NCI-H187 (cell line): Measurements from ENCODE around the gene RALGAPA2.

ENCODE experiments used
- DNase-seq, 2 experiments: peaks; one replicate each; lab custom pipeline; 2025; lab: John Stamatoyannopoulos, UW

The RALGAPA2 gene

GRCh38 chr20:20436689-20437088, 275.8 kb downstream of the RALGAPA2 start:
- no peak for DNase-seq

GRCh38 chr20:20435453-20435852, 277.0 kb downstream of the RALGAPA2 start:
- DNase-seq, result no peak

DNA sequence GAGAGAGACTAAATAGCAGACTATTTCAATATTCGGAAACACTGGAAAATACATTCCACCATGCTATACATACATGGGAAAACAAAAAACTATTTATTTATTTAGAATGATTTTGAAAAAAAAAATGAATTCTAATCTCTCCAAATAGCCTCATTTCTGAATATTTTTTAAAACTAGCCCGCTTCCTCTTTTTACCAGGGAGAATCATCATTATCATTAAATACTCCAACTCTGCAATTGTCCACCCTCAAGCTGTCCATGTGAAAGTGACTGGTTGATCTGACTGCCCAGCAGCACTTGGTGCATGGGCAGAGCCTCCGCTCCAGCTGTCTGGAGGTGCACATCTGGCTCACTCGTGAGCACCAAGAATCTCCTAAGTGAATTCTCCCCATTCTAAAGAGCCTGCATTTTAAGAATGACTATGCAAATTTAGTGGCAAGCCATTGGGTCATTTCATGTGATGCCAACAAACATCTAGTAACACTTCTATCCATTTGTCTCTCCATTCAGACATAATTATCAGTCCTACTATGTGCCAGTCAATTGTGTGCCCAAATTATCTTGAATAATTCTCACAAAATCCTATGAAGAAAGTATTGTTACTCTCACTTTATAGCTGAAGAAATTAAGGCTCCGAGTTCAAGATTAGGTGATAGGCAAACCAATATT, 279.7 kb downstream of the RALGAPA2 start:
- no peak for DNase-seq

- no peak for DNase-seq
Observed at GRCh38 chr20:20430066-20430465, 282.4 kb downstream of the RALGAPA2 start.

DNA sequence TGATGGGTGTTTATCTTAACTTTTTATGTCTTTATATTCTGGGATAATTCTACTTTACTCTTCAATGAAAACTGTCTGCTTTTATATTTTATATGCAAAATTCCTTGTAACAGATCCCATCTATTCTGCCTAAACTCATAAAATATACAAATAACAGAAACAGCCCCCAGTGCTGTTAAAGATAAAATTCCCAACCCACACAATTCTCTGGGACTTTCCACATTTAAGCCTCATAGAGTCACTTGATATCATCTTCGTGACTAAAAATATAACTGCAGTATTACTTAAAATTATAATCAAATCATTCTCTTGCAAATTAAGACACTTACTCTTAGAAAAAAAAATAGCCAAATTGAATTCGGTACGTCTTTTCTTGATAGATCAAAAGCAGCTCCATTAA, 284.4 kb downstream of the RALGAPA2 start:
- DNase-seq, result no peak

GRCh38 chr20:20427227-20427864, 285.1 kb downstream of the RALGAPA2 start:
- no peak for DNase-seq

DNA sequence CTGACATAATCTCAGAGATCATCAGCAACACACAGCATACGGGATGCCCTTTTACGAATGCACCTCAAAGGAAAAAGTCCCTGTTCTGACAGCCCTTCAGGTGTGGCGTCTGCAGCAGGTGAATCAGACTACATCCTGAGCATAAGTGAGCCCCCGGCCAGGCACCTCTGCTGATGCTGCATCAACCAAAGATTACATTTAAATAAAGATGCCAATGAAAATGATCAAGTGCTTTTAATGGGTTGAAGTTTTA, 285.9 kb downstream of the RALGAPA2 start:
- no peak for DNase-seq

GRCh38 chr20:20425823-20426654, 286.4 kb downstream of the RALGAPA2 start:
- no peak for DNase-seq

- no peak for DNase-seq
Observed at GRCh38 chr20:20423117-20423516, 289.3 kb downstream of the RALGAPA2 start.

DNA sequence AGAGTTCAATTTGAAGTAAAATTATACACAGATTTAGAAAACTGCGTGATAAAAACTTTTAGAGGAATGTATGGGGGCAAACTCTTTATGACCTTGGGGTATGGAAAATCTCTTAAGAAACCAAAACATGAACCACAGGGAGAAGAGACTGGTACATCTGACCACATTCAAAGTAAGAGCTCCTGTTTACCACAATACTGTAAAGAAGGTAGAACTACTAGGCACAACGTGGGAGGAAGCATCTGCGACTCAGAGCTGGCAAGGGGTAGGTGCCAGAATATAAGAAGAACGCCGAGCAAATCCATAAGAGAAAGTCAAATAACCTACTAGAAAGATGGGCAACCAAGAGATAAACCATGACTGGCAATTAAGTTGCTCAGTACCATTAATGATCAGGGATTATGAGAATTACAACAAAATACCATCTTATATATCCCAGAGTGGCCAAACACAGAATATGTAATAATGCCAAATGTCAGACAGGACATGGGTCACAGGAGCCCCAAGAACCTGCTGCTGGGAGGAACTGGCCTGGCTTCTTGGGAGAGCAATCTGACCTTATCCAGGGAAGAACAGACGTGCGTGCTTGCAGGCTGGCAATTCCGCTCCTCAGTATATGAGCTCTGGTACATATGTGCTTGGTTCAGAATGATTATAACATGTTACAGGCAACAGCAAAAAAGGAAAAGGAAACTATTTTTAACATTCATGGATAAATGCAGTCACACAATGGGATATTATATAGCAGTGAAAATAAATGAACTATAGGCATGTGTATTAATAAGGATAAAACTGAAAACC, 294.4 kb downstream of the RALGAPA2 start:
- DNase-seq, result no peak

GRCh38 chr20:20415321-20415720, 297.1 kb downstream of the RALGAPA2 start:
- no peak for DNase-seq

GRCh38 chr20:20414640-20415220, 297.7 kb downstream of the RALGAPA2 start:
- DNase-seq, result no peak

DNA sequence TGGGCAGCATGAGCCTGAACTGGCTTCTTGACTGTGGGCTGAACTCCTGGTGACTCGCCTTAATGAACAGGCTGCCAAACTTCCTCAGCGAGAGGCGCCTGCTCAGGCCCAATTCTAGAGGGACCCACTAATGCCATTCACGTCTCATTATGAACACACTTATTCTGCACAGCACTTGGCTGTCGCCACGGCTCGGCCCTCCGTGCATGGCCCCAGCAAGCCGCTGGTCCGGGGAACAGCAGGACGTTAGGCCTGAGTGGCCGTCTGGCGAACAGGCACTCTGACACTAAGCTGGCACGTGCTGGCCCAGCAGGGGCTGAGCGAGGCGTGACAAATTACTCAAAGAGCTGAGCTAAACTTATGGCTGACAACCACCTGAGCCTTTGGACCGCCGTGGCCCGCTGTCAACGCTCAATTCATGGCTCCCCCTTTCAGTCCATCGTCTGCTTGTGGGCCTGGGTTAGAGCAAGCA, 298.6 kb downstream of the RALGAPA2 start:
- peak in 1 of 2 experiments; percentile 30 for DNase-seq

DNA sequence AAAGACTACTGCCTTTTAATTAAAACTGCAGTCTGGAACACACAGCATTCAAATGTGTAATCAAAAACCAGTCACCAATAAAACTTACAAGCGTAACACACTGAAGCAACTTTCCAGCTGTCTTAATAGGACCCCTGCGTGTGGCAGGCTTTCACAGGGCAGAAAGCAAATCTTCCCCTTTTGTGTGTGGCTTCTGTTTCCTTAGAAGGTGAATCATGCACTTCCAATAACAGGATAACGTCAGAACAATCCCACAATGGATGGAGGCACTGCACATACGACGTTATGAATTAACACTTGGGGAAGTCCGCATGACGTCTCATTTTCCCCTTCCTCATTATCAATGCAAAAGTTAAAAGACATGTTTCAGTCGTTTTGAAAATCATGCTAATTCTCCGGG, 299.7 kb downstream of the RALGAPA2 start:
- no peak for DNase-seq

DNA sequence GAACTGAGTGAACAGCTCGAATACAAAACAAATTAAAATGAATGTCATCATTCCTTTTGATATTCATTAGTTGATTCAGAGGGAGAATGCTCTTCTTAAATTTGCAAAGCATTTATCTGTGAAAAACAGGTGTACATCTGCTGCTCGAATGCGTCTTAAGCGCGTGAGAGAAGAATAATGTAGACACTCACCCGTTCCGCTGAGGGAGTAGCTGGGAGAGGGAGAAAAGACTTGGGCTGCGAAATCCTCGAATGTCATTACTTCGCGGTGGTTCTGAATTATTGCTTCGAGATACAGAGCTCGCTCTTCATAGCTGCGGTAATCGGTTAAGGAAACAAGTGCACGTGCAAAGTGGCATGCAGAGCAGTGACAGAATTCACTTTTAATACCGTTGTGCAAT, 300.6 kb downstream of the RALGAPA2 start:
- peak; percentile 37 to 52 for DNase-seq

DNA sequence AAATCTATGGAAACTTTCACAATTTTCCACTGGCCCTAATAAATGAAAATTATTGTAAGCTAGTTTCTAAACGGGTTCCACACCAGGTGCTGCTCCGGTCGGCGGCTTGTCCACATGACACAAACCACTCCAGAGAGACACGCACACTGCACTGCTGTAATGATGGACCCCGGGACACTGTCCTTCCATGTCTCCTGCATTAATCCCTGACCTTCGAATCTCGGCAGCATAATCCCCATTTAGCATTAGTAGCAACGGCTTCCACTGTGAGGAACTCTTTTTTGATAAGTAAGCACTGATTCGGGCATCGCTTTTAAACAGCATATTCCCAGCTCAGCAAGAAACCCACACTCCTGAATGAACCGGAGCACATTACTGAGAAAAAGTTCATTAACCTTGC, 301.0 kb downstream of the RALGAPA2 start:
- DNase-seq, result peak in 1 of 2 experiments; percentile 52

GRCh38 chr20:20410678-20411077, 301.8 kb downstream of the RALGAPA2 start:
- DNase-seq, result peak; percentile 44 to 56

DNA sequence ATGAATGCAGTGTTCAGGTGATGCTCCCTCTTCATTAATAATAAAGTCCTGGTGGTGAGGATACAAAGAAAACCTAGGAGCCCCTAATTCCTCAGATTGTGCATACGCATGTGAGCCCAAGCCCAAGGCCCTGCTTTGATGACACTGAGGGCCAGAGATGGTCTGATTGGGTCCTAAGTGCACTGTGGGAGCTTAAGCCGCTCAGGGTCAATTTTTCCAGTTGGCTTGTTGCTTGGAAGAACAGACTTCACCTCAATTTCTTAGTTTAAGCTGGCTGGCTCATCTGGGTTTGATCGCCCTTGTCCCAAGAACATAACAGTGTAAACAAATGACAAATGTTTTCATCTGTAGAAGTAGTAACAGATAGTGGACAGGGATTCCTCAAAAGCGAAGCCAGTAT, 303.1 kb downstream of the RALGAPA2 start:
- no peak for DNase-seq

DNA sequence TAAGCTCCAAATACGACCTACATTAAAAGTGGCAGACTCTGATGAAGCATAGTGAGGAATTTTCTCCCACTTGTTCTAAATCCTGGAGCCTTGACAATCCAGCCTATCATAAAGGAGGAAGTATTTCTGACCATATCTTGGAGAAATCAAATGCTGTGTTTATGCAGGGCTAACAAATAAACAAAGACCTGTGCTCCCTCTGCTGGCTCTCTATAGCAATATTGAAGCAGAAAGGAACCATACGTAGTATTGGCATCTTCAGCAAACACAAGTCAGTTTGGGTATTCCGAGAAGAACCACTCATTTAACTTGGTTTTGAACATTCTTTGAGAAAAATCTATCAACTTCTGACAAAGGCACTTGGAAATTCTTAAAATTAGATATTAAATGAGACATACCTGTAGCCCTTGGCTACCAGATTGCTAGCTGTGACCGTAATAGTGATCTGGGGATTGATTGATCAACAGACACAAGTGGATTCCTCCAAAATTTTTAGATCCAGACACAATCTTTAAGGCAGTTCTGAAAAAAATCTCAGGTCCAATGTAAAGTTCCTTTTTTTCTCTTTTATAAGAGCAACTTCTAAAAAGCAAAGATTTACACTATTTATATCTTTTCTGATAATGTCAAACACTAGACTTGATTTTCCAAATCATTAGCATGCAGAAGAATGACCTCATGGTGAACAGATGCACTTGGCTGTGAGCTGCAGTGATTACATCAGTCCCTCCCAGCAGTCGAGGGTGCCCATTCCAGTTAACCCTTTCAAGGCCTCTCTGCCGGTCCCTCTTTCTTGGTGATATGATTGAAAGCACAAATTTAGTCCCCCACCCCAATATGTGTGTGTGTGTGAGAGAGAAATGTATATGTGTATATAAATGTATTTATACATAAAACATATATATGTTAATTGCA, 304.3 kb downstream of the RALGAPA2 start:
- no peak for DNase-seq

DNA sequence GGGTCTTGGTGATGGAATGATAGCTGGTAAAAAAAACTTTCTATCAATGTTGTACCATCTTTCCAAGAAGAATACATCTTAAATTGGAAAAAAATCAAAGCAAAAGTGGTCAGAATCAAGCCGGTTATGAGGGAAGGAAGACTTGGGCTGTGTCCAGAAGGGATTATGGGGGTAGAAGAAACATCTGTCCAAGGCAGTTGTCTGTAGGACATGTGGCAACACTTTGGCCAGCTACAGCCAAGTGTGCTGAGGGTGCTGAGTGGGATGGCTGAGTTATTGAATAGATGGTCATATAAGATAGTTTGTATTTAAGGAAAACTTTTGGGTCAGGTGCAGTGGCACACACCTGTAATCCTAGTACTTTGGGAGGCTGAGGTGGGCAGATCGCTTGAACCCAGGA, 306.1 kb downstream of the RALGAPA2 start:
- DNase-seq, result no peak

GRCh38 chr20:20405623-20406022, 306.8 kb downstream of the RALGAPA2 start:
- peak; percentile 23 to 40 for DNase-seq
